ENCODE results near the gene PPP1R13L. TPM values are rescaled to one million over a fixed set of nuclear protein-coding genes. Genes with fewer than 3 reads are reported as not detected.

PPP1R13L gene
- total and polyA plus RNA-seq, 2 of the 8 experiments (the other 6 are each of a cell fraction or from before 2014, with no cell fraction given): 9.1 to 15.3 TPM

- peak; percentile 81 for TF ChIP-seq KDM4A (IDR thresholded peaks at IDR 0.05; ENCODE audit: low read depth, low read length, severe bottlenecking)
- TF ChIP-seq GABPA (IDR thresholded peaks at IDR 0.05; ENCODE audit: borderline replicate concordance, insufficient read depth, low read length): no peak
- TF ChIP-seq TAF1 (IDR thresholded peaks at IDR 0.05; ENCODE audit: low read depth, low read length): no peak
- TF ChIP-seq E2F6 (IDR thresholded peaks at IDR 0.05): no peak
- no peak for TF ChIP-seq ASH2L (IDR thresholded peaks at IDR 0.05; ENCODE audit: low read length)
Observed at GRCh38 chr19:45340232-45340898, 64.5 kb downstream of the PPP1R13L start, which contains the start of gene KLC3 (continued).
